ENCODE measurements around the gene ERCC2. TPM values are rescaled to one million over a fixed set of nuclear protein-coding genes. Genes with fewer than 3 reads are reported as not detected.
"Not testable (repeated sequence)": the region's sequence is repeated elsewhere in the genome, so short reads cannot be mapped to it uniquely, and the experiment has no call there.

Gene ERCC2
- polyA plus RNA-seq, 4 donors: 3.4 to 20.3 (median 7.9) TPM

DNA sequence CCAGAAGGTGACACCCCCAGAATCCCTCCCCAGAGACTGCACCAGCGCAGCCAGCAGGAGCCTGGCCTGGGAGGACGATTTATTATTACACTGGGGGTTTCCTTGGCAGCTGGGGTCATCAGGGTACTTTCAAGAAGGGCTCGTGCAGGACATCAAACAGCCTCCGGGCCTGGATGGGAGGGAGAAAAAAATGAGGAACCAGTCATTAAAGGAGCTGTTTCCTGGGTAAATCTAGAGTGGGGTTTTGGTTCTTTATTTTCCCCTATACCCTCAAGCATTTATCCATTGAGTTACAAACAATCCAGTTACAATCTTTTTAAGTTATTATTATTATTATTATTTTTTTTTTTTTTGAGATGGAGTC is 39.2 kb upstream of the ERCC2 start:
- Histone ChIP-seq H3K27ac (ENCODE audit: low read depth in 1 of 3, low read length in 2 of 3) (no peak overlapping the region), H3K9me3 (ENCODE audit: control insufficient read depth in 2 of 2, insufficient read depth in 1 of 2, low read depth in 1 of 2, low read length in 1 of 2) (no peaks in the 10 kb centered on the region), H3K4me3 (ENCODE audit: low read depth in 1 of 3, low read length in 3 of 3) (no peak overlapping the region), H3K36me3 (ENCODE audit: control insufficient read depth in 3 of 3, insufficient read depth in 2 of 3, low read depth in 1 of 3, low read length in 3 of 3) (peaks cover 2 to 32% (median 6%) of the 10 kb centered on the region in 3 donors), H3K4me1 (ENCODE audit: control insufficient read depth in 3 of 3, insufficient read depth in 2 of 3, low read depth in 1 of 3, low read length in 2 of 3) (peaks cover 0 to 11% (median 4%) of the 10 kb centered on the region in 3 donors), H3K27me3 (ENCODE audit: control insufficient read depth in 3 of 3, insufficient read depth in 3 of 3, low read length in 3 of 3) (peaks cover 0 to 7% (median 0%) of the 10 kb centered on the region in 3 donors)
- DNase-seq (no peak), FAIRE-seq (no peak)
- WGBS, 3 donors: 71 to 79% (median 79%) methylated on average over 4 of the region's 4 CpGs

DNA sequence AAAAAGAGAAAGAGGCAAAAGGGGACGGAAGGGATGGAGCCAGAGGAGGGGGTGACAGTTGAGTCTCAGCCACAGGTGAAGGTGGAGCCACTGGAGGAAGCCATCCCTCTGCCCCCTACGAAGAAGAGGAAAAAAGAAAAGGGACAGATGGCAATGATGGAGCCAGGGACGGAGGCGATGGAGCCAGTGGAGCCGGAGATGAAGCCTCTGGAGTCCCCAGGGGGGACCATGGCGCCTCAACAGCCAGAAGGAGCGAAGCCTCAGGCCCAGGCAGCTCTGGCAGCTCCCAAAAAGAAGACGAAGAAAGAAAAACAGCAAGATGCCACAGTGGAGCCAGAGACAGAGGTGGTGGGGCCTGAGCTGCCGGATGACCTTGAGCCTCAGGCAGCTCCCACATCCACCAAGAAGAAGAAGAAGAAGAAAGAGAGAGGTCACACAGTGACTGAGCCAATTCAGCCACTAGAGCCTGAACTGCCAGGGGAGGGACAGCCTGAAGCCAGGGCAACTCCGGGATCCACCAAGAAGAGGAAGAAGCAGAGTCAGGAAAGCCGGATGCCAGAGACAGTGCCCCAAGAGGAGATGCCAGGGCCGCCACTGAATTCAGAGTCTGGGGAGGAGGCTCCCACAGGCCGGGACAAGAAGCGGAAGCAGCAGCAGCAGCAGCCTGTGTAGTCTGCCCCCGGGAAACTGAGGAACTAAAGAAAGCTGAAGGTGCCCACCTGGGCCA is 38.6 kb upstream of the ERCC2 start:
- H3K4me1 ChIP-seq (ENCODE audit: control insufficient read depth in 3 of 3, insufficient read depth in 2 of 3, low read depth in 1 of 3, low read length in 2 of 3): peaks cover 0 to 11% (median 4%) of the 10 kb centered on the region in 3 donors
- no peak for FAIRE-seq
- WGBS, 3 donors: 85 to 91% (median 90%) methylated on average over 15 of the region's 15 CpGs

DNA sequence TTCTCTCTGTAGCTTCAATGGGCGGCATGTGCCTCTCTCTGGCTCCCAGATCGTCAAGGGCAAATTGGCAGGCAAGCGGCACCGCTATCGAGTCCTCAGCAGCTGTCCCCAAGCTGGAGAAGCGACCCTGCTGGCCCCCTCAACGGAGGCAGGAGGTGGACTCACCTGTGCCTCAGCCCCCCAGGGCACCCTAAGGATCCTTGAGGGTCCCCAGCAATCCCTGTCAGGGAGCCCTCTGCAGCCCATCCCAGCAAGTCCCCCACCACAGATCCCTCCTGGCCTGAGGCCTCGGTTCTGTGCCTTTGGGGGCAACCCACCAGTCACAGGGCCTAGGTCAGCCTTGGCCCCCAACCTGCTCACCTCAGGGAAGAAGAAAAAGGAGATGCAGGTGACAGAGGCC is 37.7 kb upstream of the ERCC2 start:
- Histone ChIP-seq H3K27ac (ENCODE audit: low read depth in 1 of 3, low read length in 2 of 3) (no peak overlapping the region), H3K4me1 (ENCODE audit: control insufficient read depth in 3 of 3, insufficient read depth in 2 of 3, low read depth in 1 of 3, low read length in 2 of 3) (peaks cover 0 to 11% (median 4%) of the 10 kb centered on the region in 3 donors), H3K36me3 (ENCODE audit: control insufficient read depth in 3 of 3, insufficient read depth in 2 of 3, low read depth in 1 of 3, low read length in 3 of 3) (peaks cover 0 to 18% (median under 1%) of the 10 kb centered on the region in 3 donors), H3K27me3 (ENCODE audit: control insufficient read depth in 3 of 3, insufficient read depth in 3 of 3, low read length in 3 of 3) (peaks cover 0 to 20% (median 0%) of the 10 kb centered on the region in 3 donors), H3K9me3 (ENCODE audit: control insufficient read depth in 2 of 2, insufficient read depth in 1 of 2, low read depth in 1 of 2, low read length in 1 of 2) (no peaks in the 10 kb centered on the region), H3K4me3 (ENCODE audit: low read depth in 1 of 3, low read length in 3 of 3) (no peak overlapping the region)
- FAIRE-seq: no peak
- 89 to 94% (median 92%) methylated on average over 8 of the region's 8 CpGs for WGBS, 3 donors
- DNase-seq: no peak

More for the DNA sequence above, 38.6 kb upstream of the ERCC2 start:
- DNase-seq: no peak
- H3K9me3 ChIP-seq (ENCODE audit: control insufficient read depth in 2 of 2, insufficient read depth in 1 of 2, low read depth in 1 of 2, low read length in 1 of 2): no peaks in the 10 kb centered on the region
- H3K4me3 ChIP-seq (ENCODE audit: low read depth in 1 of 3, low read length in 3 of 3): no peak overlapping the region
- H3K27ac ChIP-seq (ENCODE audit: low read depth in 1 of 3, low read length in 2 of 3): no peak overlapping the region
- peaks cover 2 to 27% (median 6%) of the 10 kb centered on the region in 3 donors for H3K36me3 ChIP-seq (ENCODE audit: control insufficient read depth in 3 of 3, insufficient read depth in 2 of 3, low read depth in 1 of 3, low read length in 3 of 3)
- peaks cover 0 to 13% (median 0%) of the 10 kb centered on the region in 3 donors for H3K27me3 ChIP-seq (ENCODE audit: control insufficient read depth in 3 of 3, insufficient read depth in 3 of 3, low read length in 3 of 3)

DNA sequence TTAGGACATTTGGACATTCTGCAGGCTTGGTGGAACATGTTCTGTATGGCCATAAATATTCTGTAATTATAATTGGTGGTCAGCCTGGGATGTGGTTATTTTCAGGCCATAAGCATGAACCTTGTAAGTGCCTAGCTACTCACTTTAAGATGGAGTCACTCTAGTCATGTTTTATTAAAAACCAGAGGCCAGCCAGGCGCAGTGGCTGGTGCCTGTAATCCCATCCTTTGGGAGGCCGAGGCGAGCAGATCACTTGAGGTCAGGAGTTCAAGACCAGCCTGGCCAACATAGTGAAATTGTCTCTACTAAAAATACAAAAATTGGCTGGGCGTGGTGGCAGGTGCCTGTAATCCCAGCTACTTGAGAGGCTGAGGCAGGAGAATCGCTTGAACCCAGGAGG is 37.2 kb upstream of the ERCC2 start:
- Histone ChIP-seq H3K36me3 (ENCODE audit: control insufficient read depth in 3 of 3, insufficient read depth in 2 of 3, low read depth in 1 of 3, low read length in 3 of 3) (peaks cover 0 to 14% (median 0%) of the 10 kb centered on the region in 3 donors), H3K27me3 (ENCODE audit: control insufficient read depth in 3 of 3, insufficient read depth in 3 of 3, low read length in 3 of 3) (peaks cover 0 to 25% (median 0%) of the 10 kb centered on the region in 3 donors), H3K4me1 (ENCODE audit: control insufficient read depth in 3 of 3, insufficient read depth in 2 of 3, low read depth in 1 of 3, low read length in 2 of 3) (peaks cover 0 to 15% (median 4%) of the 10 kb centered on the region in 3 donors)
- H3K27ac ChIP-seq (ENCODE audit: low read depth in 1 of 3, low read length in 2 of 3); H3K9me3 ChIP-seq (ENCODE audit: control insufficient read depth in 2 of 2, insufficient read depth in 1 of 2, low read depth in 1 of 2, low read length in 1 of 2); H3K4me3 ChIP-seq (ENCODE audit: low read depth in 1 of 3, low read length in 3 of 3); FAIRE-seq; DNase-seq: not testable (repeated sequence)
- WGBS, 3 donors: 64 to 83% (median 76%) methylated on average over 5 of the region's 5 CpGs

DNA sequence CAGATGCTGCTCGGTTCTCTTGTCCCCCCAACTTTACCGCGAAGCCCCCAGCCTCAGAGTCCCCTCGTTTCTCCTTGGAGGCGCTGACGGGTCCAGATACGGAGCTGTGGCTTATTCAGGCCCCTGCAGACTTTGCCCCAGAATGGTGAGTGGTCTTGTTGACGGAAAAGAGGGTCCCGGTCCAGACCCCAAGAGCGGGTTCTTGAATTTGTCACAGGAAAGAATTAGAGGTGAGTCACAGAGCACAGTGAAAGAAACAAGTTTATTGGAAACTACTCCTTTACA is 36.7 kb upstream of the ERCC2 start:
- Histone ChIP-seq H3K36me3 (ENCODE audit: control insufficient read depth in 3 of 3, insufficient read depth in 2 of 3, low read depth in 1 of 3, low read length in 3 of 3) (peaks cover 0 to 11% (median 0%) of the 10 kb centered on the region in 3 donors), H3K27me3 (ENCODE audit: control insufficient read depth in 3 of 3, insufficient read depth in 3 of 3, low read length in 3 of 3) (peaks cover 0 to 26% (median 0%) of the 10 kb centered on the region in 3 donors), H3K4me3 (ENCODE audit: low read depth in 1 of 3, low read length in 3 of 3) (peak overlapping the region in 2 of 3 donors; percentile 58 to 66), H3K9me3 (ENCODE audit: control insufficient read depth in 2 of 2, insufficient read depth in 1 of 2, low read depth in 1 of 2, low read length in 1 of 2) (no peaks in the 10 kb centered on the region), H3K27ac (ENCODE audit: low read depth in 1 of 3, low read length in 2 of 3) (no peak overlapping the region), H3K4me1 (ENCODE audit: control insufficient read depth in 3 of 3, insufficient read depth in 2 of 3, low read depth in 1 of 3, low read length in 2 of 3) (peaks cover 0 to 20% (median 4%) of the 10 kb centered on the region in 3 donors)
- no peak for DNase-seq
- no peak for FAIRE-seq
- WGBS, 3 donors: 0 to 3% (median 1%) methylated on average over 10 of the region's 10 CpGs

DNA sequence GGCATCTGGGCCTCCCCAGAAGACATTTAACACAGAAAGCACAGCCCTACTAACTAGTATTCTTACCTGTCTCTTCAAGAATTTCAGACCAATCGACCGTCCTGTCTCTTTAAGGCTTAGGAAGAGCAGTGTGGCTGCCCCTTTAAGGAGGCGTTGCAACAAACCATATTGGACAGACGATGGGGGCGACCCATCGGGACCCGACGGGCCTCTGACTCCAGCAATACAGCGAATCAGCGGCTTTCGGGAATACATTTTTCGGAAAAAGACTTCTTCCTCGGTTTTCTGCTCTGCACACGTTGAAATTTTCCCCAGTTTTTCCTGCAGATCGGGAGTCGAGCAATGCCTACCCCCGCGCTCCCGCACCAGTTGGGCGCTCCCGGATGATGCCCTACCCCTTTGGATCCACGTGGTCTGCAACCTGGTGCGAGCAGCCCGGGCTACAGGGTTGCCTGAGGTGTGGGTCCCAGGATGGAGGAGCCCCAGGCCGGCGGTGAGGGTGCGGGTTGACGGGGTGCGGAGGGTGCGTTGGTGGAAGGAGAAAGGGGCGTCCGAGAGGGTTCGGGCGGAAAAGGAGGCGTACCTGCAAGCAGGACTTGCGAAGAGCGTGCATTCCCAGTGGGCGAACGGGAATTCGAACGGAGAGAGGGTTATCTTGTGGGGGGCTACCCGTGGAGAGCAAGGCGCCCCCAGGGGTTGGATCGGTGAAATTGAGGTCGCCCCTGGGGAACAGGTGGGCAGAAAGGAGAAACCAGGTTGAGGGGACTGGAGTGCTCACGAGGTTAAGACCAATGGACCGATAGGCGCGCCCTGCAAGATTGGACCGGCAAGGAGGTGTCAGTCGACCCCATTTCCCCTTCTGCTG is 36.1 kb upstream of the ERCC2 start, which contains the start of gene POLR1G:
TSS of gene POLR1G (plus strand) at position 419 of the 865 bp plus-strand sequence. CDS start at position 472, 53 bp downstream.
- 0 to 1% (median 0%) methylated on average over 44 to 51 of the region's 51 CpGs for WGBS, 3 donors
- FAIRE-seq: no peak
- Histone ChIP-seq H3K27ac (ENCODE audit: low read depth in 1 of 3, low read length in 2 of 3) (peak within 1 kb of the TSS; percentile 68 to 92 (median 88)), H3K4me1 (ENCODE audit: control insufficient read depth in 3 of 3, insufficient read depth in 2 of 3, low read depth in 1 of 3, low read length in 2 of 3) (peaks cover 0 to 20% (median 4%) of the 10 kb centered on the region in 3 donors), H3K36me3 (ENCODE audit: control insufficient read depth in 3 of 3, insufficient read depth in 2 of 3, low read depth in 1 of 3, low read length in 3 of 3) (peaks cover 0 to 10% (median 0%) of the 10 kb centered on the region in 3 donors), H3K27me3 (ENCODE audit: control insufficient read depth in 3 of 3, insufficient read depth in 3 of 3, low read length in 3 of 3) (peaks cover 0 to 26% (median 0%) of the 10 kb centered on the region in 3 donors), H3K4me3 (ENCODE audit: low read depth in 1 of 3, low read length in 3 of 3) (peak within 1 kb of the TSS; percentile 55 to 66 (median 58)), H3K9me3 (ENCODE audit: control insufficient read depth in 2 of 2, insufficient read depth in 1 of 2, low read depth in 1 of 2, low read length in 1 of 2) (no peaks in the 10 kb centered on the region)
- DNase-seq: peak; percentile 90 to 94

DNA sequence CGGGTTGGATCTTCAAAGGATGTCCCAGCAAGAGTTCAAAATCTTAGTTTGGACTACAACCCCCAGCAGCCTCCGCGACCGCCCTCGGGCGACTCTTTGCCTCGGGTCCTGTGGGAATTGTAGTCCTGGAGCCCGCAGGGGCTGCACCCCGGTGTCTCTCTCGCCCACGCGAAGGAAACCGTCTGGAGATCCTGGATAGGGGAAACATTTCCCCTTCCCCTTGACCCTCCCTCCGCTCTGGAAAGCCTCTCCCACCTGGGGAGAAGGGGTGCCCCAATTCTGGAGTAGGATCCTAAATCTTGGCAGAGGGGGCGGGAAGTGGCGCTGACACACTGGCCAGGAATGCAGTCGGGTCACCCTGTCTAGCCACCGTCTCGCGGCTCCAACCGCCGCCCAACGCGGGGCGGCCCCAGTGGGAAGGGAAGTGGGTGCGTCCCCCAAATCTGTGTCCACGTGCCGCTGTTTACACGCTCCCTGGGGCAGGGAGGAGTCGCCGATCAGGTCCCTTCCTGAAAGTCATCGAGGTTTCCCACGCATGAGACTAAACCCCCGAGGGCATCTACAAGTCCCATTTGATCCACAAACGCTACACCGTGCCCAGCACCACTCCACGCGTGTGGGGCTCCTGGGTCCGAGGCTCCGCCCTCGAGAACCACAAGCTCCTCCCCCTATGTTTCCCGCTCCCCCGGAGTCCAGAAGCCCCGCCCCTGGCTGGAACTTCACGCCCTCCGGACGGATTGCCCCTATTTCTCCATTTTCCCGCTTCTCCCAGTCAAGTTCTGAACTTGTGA is 35.3 kb upstream of the ERCC2 start:
- peaks cover 0 to 20% (median 4%) of the 10 kb centered on the region in 3 donors for H3K4me1 ChIP-seq (ENCODE audit: control insufficient read depth in 3 of 3, insufficient read depth in 2 of 3, low read depth in 1 of 3, low read length in 2 of 3)
- 0 to 1% (median 0%) methylated on average over 46 to 48 of the region's 48 CpGs for WGBS, 3 donors
- H3K9me3 ChIP-seq (ENCODE audit: control insufficient read depth in 2 of 2, insufficient read depth in 1 of 2, low read depth in 1 of 2, low read length in 1 of 2): no peaks in the 10 kb centered on the region
- H3K27me3 ChIP-seq (ENCODE audit: control insufficient read depth in 3 of 3, insufficient read depth in 3 of 3, low read length in 3 of 3): peaks cover 0 to 26% (median 0%) of the 10 kb centered on the region in 3 donors
- peak overlapping the region; percentile 55 to 66 (median 58) for H3K4me3 ChIP-seq (ENCODE audit: low read depth in 1 of 3, low read length in 3 of 3)
- peak overlapping the region; percentile 68 to 92 (median 88) for H3K27ac ChIP-seq (ENCODE audit: low read depth in 1 of 3, low read length in 2 of 3)
- DNase-seq: peak; percentile 92 to 93
- no peak for FAIRE-seq
- peaks cover 0 to 10% (median 0%) of the 10 kb centered on the region in 3 donors for H3K36me3 ChIP-seq (ENCODE audit: control insufficient read depth in 3 of 3, insufficient read depth in 2 of 3, low read depth in 1 of 3, low read length in 3 of 3)
